WTC11 (cell line): Measurements from ENCODE around the gene RDH12. TPM values are rescaled to one million over a fixed set of nuclear protein-coding genes. Genes with fewer than 3 reads are reported as not detected.

Source experiments
- ATAC-seq: fragments of 200-7000 bp; cut with Tn5 transposase; 2 replicates; pipeline ENCODE4 v1.10.0; 2021; ENCODE audit warnings: mild to moderate bottlenecking, moderate library complexity
- CTCF ChIA-PET: fragments of 300-600 bp; sonication (Branson Sonifier 250); formaldehyde crosslinking; loops from one replicate; lab custom pipeline; 2021; ENCODE audit warnings: antibody characterized with exemption; lab: Charles Lee
- POLR2A ChIA-PET: fragments of 350-600 bp; sonication (Branson Sonifier 250); formaldehyde crosslinking; loops from one replicate; lab custom pipeline; 2021; ENCODE audit warnings: antibody characterized with exemption; lab: Charles Lee
- DNase-seq: peaks from one replicate; pipeline ENCODE4 v3.0.0; 2021; ENCODE audit warnings: low spot score
- H3K27ac Mint-ChIP-seq: 2 replicates; pipeline ENCODE4 v1.8.0; 2021; ENCODE audit warnings: mixed read lengths
- H3K27me3 Mint-ChIP-seq: 2 replicates; pipeline ENCODE4 v1.8.0; 2021; ENCODE audit warnings: low read depth, mild to moderate bottlenecking, moderate library complexity, mixed read lengths
- H3K36me3 Mint-ChIP-seq: 2 replicates; pipeline ENCODE4 v1.8.0; 2021; ENCODE audit warnings: mixed read lengths
- H3K4me1 Mint-ChIP-seq: 2 replicates; pipeline ENCODE4 v1.8.0; 2022; ENCODE audit warnings: mixed read lengths
- H3K4me3 Mint-ChIP-seq: 2 replicates; pipeline ENCODE4 v1.8.0; 2021; ENCODE audit warnings: mild to moderate bottlenecking, moderate library complexity, mixed read lengths
- H3K9me3 Mint-ChIP-seq: 2 replicates; pipeline ENCODE4 v1.8.0; 2021; ENCODE audit warnings: mixed read lengths
- ATF1 ChIP-seq: sonication (generic); formaldehyde crosslinking; IDR thresholded peaks from 2 replicates; pipeline ENCODE4 v1.8.1; 2023; ENCODE audit warnings: mild to moderate bottlenecking, moderate library complexity, missing genetic modification reagents
- ATF2 ChIP-seq: sonication (generic); formaldehyde crosslinking; IDR thresholded peaks from 2 replicates; pipeline ENCODE4 v1.8.1; 2022; ENCODE audit warnings: low read depth, missing genetic modification reagents, borderline replicate concordance
- ATF3 ChIP-seq: sonication (generic); formaldehyde crosslinking; conservative IDR thresholded peaks from 2 replicates; pipeline ENCODE4 v1.8.1; 2022; ENCODE audit warnings: mild to moderate bottlenecking, missing genetic modification reagents
- E2F1 ChIP-seq: sonication (generic); formaldehyde crosslinking; IDR thresholded peaks from 2 replicates; pipeline ENCODE4 v1.8.0; 2022; ENCODE audit warnings: mild to moderate bottlenecking, missing genetic modification reagents
- EMX1 ChIP-seq: fragments of 250-450 bp; sonication (Bioruptor Pico); IDR thresholded peaks from 2 replicates; pipeline ENCODE4 v1.8.0; 2021; ENCODE audit warnings: mild to moderate bottlenecking
- ERG ChIP-seq: fragments of 250-450 bp; sonication (Bioruptor Pico); IDR thresholded peaks from 2 replicates; pipeline ENCODE4 v1.8.0; 2021; ENCODE audit warnings: mild to moderate bottlenecking
- ESRRA ChIP-seq: sonication (generic); formaldehyde crosslinking; IDR thresholded peaks from 2 replicates; pipeline ENCODE4 v1.8.1; 2022; ENCODE audit warnings: mild to moderate bottlenecking, missing genetic modification reagents, borderline replicate concordance
- GABPB1 ChIP-seq: sonication (generic); formaldehyde crosslinking; IDR thresholded peaks from 2 replicates; pipeline ENCODE4 v1.8.1; 2023; ENCODE audit warnings: mild to moderate bottlenecking, missing genetic modification reagents
- HMGA2 ChIP-seq: fragments of 250-450 bp; sonication (Bioruptor Pico); IDR thresholded peaks from 2 replicates; pipeline ENCODE4 v1.4.0; 2021; ENCODE audit warnings: mild to moderate bottlenecking, moderate library complexity
- IRF1 ChIP-seq: sonication (generic); formaldehyde crosslinking; IDR thresholded peaks from 2 replicates; pipeline ENCODE4 v1.8.0; 2023; ENCODE audit warnings: missing genetic modification reagents
- JAZF1 ChIP-seq: fragments of 250-450 bp; sonication (Bioruptor Pico); IDR thresholded peaks from 2 replicates; pipeline ENCODE4 v1.9.0; 2021; ENCODE audit warnings: moderate library complexity, mild to moderate bottlenecking, inconsistent platforms
- MXD4 ChIP-seq: fragments of 250-450 bp; sonication (Bioruptor Pico); IDR thresholded peaks from 2 replicates; pipeline ENCODE4 v1.8.0; 2021; ENCODE audit warnings: mild to moderate bottlenecking, moderate library complexity, borderline replicate concordance
- MYBL2 ChIP-seq: sonication (generic); formaldehyde crosslinking; IDR thresholded peaks from 2 replicates; pipeline ENCODE4 v1.8.1; 2023; ENCODE audit warnings: mild to moderate bottlenecking, moderate library complexity, missing genetic modification reagents
- NFATC4 ChIP-seq: fragments of 250-450 bp; sonication (Bioruptor Pico); IDR thresholded peaks from 2 replicates; pipeline ENCODE4 v1.9.0; 2021; ENCODE audit warnings: mild to moderate bottlenecking
- NR2C2 ChIP-seq: sonication (generic); formaldehyde crosslinking; IDR thresholded peaks from 2 replicates; pipeline ENCODE4 v1.8.0; 2022; ENCODE audit warnings: mild to moderate bottlenecking, missing genetic modification reagents
- OVOL2 ChIP-seq: fragments of 250-450 bp; sonication (Bioruptor Pico); IDR thresholded peaks from 2 replicates; pipeline ENCODE4 v1.9.0; 2021; ENCODE audit warnings: mild to moderate bottlenecking, borderline replicate concordance
- RELA ChIP-seq: sonication (generic); formaldehyde crosslinking; IDR thresholded peaks from 2 replicates; pipeline ENCODE4 v1.8.1; 2022; ENCODE audit warnings: missing genetic modification reagents, mild to moderate bottlenecking, borderline replicate concordance
- SMAD3 ChIP-seq: sonication (generic); formaldehyde crosslinking; IDR thresholded peaks from 2 replicates; pipeline ENCODE4 v1.8.0; 2022; ENCODE audit warnings: missing genetic modification reagents, mild to moderate bottlenecking, borderline replicate concordance
- SMAD4 ChIP-seq: sonication (generic); formaldehyde crosslinking; IDR thresholded peaks from 2 replicates; pipeline ENCODE4 v1.8.0; 2022; ENCODE audit warnings: mild to moderate bottlenecking, missing genetic modification reagents
- SOX15 ChIP-seq: fragments of 250-450 bp; sonication (Bioruptor Pico); IDR thresholded peaks from 2 replicates; pipeline ENCODE4 v1.9.0; 2021; ENCODE audit warnings: mild to moderate bottlenecking
- STAT6 ChIP-seq: sonication (generic); formaldehyde crosslinking; conservative IDR thresholded peaks from 2 replicates; pipeline ENCODE4 v1.8.1; 2023; ENCODE audit warnings: mild to moderate bottlenecking, low read depth, missing genetic modification reagents, moderate library complexity
- TEAD1 ChIP-seq: sonication (generic); formaldehyde crosslinking; IDR thresholded peaks from 2 replicates; pipeline ENCODE4 v1.8.0; 2022; ENCODE audit warnings: mild to moderate bottlenecking, missing genetic modification reagents
- USF2 ChIP-seq: sonication (generic); formaldehyde crosslinking; IDR thresholded peaks from 2 replicates; pipeline ENCODE4 v1.8.1; 2023; ENCODE audit warnings: mild to moderate bottlenecking, missing genetic modification reagents, moderate library complexity
- ZBTB21 ChIP-seq: sonication (generic); formaldehyde crosslinking; IDR thresholded peaks from 2 replicates; pipeline ENCODE4 v1.8.1; 2023; ENCODE audit warnings: mild to moderate bottlenecking, missing genetic modification reagents, borderline replicate concordance
- ZNF121 ChIP-seq: sonication (generic); formaldehyde crosslinking; IDR thresholded peaks from 2 replicates; pipeline ENCODE4 v1.8.0; 2023; ENCODE audit warnings: missing genetic modification reagents
- ZNF232 ChIP-seq: sonication (generic); formaldehyde crosslinking; IDR thresholded peaks from 2 replicates; pipeline ENCODE4 v1.8.0; 2022; ENCODE audit warnings: mild to moderate bottlenecking, missing genetic modification reagents
- ZNF671 ChIP-seq: fragments of 250-450 bp; sonication (Bioruptor Pico); IDR thresholded peaks from 2 replicates; pipeline ENCODE4 v1.8.0; 2021; ENCODE audit warnings: mild to moderate bottlenecking
- total RNA-seq: library from RNA; stranded (reverse); gene quantifications from 3 replicates; pipeline ENCODE4 v1.2.3, GENCODE V29; 2021

The RDH12 gene
- total RNA-seq, 1 experiment from 2014 or later, result 0.77 TPM

- ChIA-PET POLR2A (no interaction called here), CTCF (interaction anchor here (0.8 kb wide), 1 partner anchor 126 kb away, joined by 3 read pairs; no protein-coding TSS in a partner anchor)
- H3K27ac Mint-ChIP-seq, result no peak overlapping the region
- peaks cover 14% of the 10 kb centered on the region for H3K36me3 Mint-ChIP-seq
- H3K4me3 Mint-ChIP-seq, result no peak overlapping the region
- H3K4me1 Mint-ChIP-seq, result peaks cover 11% of the 10 kb centered on the region
- ATAC-seq, result no peak
- 0 out of 2 replicates have a peak, but pooled peaks cover 3% of the 10 kb centered on the region for H3K9me3 Mint-ChIP-seq
- no peak for DNase-seq
- TF ChIP-seq OVOL2 (CRISPR knock-in tag) (no peak), SOX15 (CRISPR knock-in tag) (no peak), NFATC4 (CRISPR knock-in tag) (no peak), ATF2 (CRISPR knock-in tag) (no peak), ZNF232 (no peak), SMAD3 (CRISPR knock-in tag) (no peak), EMX1 (CRISPR knock-in tag) (no peak), ZNF671 (CRISPR knock-in tag) (no peak), IRF1 (CRISPR knock-in tag) (no peak), E2F1 (CRISPR knock-in tag) (no peak), ATF1 (CRISPR knock-in tag) (no peak), MYBL2 (CRISPR knock-in tag) (no peak), NR2C2 (CRISPR knock-in tag) (no peak), JAZF1 (CRISPR knock-in tag) (no peak), ZBTB21 (CRISPR knock-in tag) (no peak), RELA (no peak), ATF3 (CRISPR knock-in tag) (no peak), TEAD1 (CRISPR knock-in tag) (no peak), ERG (CRISPR knock-in tag) (no peak), ZNF121 (no peak)
- H3K27me3 Mint-ChIP-seq, result peaks cover 11% of the 10 kb centered on the region
Measured at GRCh38 chr14:67697006-67697405, 4.7 kb upstream of the RDH12 start.

GRCh38 chr14:67698179-67698578 lies 3.5 kb upstream of the RDH12 start:
- ChIA-PET POLR2A (no interaction called here), CTCF (no interaction called here)
- no peak overlapping the region for H3K4me3 Mint-ChIP-seq
- TF ChIP-seq ATF3 (CRISPR knock-in tag), result no peak
- no peak for TF ChIP-seq HMGA2 (CRISPR knock-in tag)
- no peak for TF ChIP-seq STAT6 (CRISPR knock-in tag)
- TF ChIP-seq MXD4 (CRISPR knock-in tag), result no peak
- TF ChIP-seq ESRRA (CRISPR knock-in tag), result no peak
- TF ChIP-seq ATF1 (CRISPR knock-in tag), result no peak
- no peak for TF ChIP-seq USF2
- TF ChIP-seq GABPB1 (CRISPR knock-in tag), result no peak
- TF ChIP-seq SMAD4, result no peak
- no peak for TF ChIP-seq ERG (CRISPR knock-in tag)

More at GRCh38 chr14:67698179-67698578, 3.5 kb upstream of the RDH12 start:
- DNase-seq, result no peak
- Mint-ChIP-seq H3K36me3 (peaks cover 2% of the 10 kb centered on the region), H3K27me3 (peaks cover 11% of the 10 kb centered on the region), H3K27ac (no peak overlapping the region), H3K4me1 (peaks cover 7% of the 10 kb centered on the region), H3K9me3 (0 out of 2 replicates have a peak, but pooled peaks cover 3% of the 10 kb centered on the region)
- no peak for ATAC-seq
